NB4 (cell line): Measurements from ENCODE around the gene CIAPIN1.

Experiments
- DNase-seq: peaks from one replicate; pipeline ENCODE4 v3.0.0; 2010; ENCODE audit warnings: low read depth
- H3K4me3 ChIP-seq: one replicate; pipeline ENCODE4 v1.5.1; 2011; ENCODE audit warnings: mild to moderate bottlenecking, low read depth, low read length, moderate library complexity
- MAX ChIP-seq: IDR thresholded peaks from 2 replicates; pipeline ENCODE4 v1.6.1; 2011; ENCODE audit warnings: low read depth, low read length
- MYC ChIP-seq: IDR thresholded peaks from 2 replicates; pipeline ENCODE4 v1.6.1; 2011; ENCODE audit warnings: low read depth, low read length
- POLR2A ChIP-seq: IDR thresholded peaks from 2 replicates; pipeline ENCODE4 v1.6.1; 2011; ENCODE audit warnings: mild to moderate bottlenecking; ENCODE audit not compliant: insufficient read length; ENCODE audit errors: extremely low read depth
- TF ChIP-seq, protein P1 (sequence below): IDR thresholded peaks from one replicate; pipeline ENCODE4 v1.5.1; 2012; ENCODE audit warnings: low read depth, low read length

CIAPIN1 gene

GRCh38 chr16:57382535-57383275 is 64.5 kb downstream of the CIAPIN1 start:
- H3K4me3 ChIP-seq, result no peak overlapping the region
- no peak for TF ChIP-seq MAX
- TF ChIP-seq POLR2A, result no peak
- TF ChIP-seq, protein P1, sequence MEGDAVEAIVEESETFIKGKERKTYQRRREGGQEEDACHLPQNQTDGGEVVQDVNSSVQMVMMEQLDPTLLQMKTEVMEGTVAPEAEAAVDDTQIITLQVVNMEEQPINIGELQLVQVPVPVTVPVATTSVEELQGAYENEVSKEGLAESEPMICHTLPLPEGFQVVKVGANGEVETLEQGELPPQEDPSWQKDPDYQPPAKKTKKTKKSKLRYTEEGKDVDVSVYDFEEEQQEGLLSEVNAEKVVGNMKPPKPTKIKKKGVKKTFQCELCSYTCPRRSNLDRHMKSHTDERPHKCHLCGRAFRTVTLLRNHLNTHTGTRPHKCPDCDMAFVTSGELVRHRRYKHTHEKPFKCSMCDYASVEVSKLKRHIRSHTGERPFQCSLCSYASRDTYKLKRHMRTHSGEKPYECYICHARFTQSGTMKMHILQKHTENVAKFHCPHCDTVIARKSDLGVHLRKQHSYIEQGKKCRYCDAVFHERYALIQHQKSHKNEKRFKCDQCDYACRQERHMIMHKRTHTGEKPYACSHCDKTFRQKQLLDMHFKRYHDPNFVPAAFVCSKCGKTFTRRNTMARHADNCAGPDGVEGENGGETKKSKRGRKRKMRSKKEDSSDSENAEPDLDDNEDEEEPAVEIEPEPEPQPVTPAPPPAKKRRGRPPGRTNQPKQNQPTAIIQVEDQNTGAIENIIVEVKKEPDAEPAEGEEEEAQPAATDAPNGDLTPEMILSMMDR, result no peak
- TF ChIP-seq MYC, result no peak
- DNase-seq, result no peak

- TF ChIP-seq MYC (no peak), POLR2A (no peak)
- TF ChIP-seq, protein P1, result no peak
- no peak for DNase-seq
- no peak overlapping the region for H3K4me3 ChIP-seq
Measured at GRCh38 chr16:57381791-57382534, 65.2 kb downstream of the CIAPIN1 start.

DNA sequence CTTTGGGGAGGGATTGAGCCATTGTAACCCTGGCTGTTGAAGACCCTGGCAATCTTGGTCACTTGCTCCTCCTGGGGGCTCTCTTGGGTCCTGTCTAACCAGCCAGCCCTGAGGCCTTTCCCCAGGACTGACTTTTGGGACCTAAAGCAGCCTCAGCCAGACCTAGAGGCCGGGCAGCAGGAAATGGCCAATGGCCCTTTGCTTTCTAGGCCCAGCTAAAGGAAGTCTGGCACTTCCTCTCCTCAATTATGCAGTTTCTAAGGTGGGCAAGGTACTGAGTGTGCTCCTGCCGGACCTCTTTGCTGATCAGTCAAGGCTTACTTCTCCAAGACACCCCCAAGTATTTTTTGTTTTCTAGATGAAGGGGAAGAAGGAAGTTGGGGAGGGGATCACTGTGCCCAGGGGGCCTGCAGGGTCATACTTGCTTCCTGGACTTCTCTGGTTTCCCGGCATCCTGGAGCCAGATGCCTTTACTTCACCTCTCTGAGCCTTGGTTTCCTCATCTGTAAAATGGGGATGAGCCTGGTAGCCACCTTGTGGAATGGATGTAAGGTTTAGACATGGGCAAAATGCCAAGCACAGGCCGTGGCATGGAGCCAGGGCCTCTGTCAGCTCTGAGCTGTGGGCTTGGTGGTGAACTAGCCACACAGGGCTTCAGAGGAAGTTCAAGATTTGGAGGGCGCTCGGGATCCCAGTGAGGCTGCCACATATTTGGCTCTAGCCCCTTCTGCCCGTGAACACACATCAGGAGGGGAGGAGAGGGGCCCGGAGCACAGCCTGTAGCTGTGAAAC is 66.3 kb downstream of the CIAPIN1 start:
- no peak overlapping the region for H3K4me3 ChIP-seq
- DNase-seq, result no peak
- TF ChIP-seq MAX (no peak), MYC (no peak), POLR2A (no peak)
- TF ChIP-seq, protein P1, result no peak

DNA sequence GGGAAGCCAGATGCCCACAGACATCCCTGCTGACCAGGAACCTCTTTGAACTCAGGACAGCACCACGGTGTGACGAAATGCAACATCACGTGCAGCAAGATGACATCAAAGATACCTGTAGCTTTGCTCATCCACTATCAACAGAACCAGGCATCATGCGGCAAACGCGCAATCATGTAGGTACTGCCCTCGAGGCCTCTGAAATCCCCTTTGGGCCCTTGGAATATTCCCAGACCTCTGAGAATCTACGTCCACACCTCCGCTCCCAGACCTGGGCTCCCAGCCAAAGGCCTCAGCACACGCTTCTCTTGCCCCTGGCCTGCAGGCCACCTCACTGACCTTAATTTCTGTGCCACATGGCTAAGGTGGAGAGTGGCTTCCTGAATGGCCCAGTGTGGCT is 67.6 kb downstream of the CIAPIN1 start:
- no peak overlapping the region for H3K4me3 ChIP-seq
- TF ChIP-seq MAX (no peak), MYC (no peak), POLR2A (no peak)
- TF ChIP-seq, protein P1, result no peak
- DNase-seq, result no peak
